B cell (primary cell): Measurements from ENCODE around the gene ALOX15. TPM values are rescaled to one million over a fixed set of nuclear protein-coding genes. Genes with fewer than 3 reads are reported as not detected.

ENCODE experiments used
- ATAC-seq: fragments of 200-7000 bp; cut with Tn5 transposase; one replicate; pipeline ENCODE4 v1.10.0; 2021; ENCODE audit warnings: low read depth, mild to moderate bottlenecking, moderate number of reproducible peaks, moderate library complexity
- CTCF ChIA-PET: fragments of 350-600 bp; sonication (Branson Sonifier 250); formaldehyde crosslinking; loops from one replicate; lab custom pipeline; 2021; ENCODE audit warnings: antibody characterized with exemption, inconsistent platforms; lab: Charles Lee
- POLR2A ChIA-PET: fragments of 350-600 bp; sonication (Branson Sonifier 250); formaldehyde crosslinking; loops from one replicate; lab custom pipeline; 2021; ENCODE audit warnings: antibody characterized with exemption; lab: Charles Lee
- DNase-seq: peaks from one replicate; pipeline ENCODE4 v3.0.0; 2013
- H2AFZ ChIP-seq: 2 replicates; pipeline ENCODE4 v1.6.1; 2012; ENCODE audit warnings: mild to moderate bottlenecking, low read depth, low read length; ENCODE audit not compliant: insufficient read depth, poor library complexity, severe bottlenecking
- H3K27ac ChIP-seq, 2 donors: 1 replicate in 1 of 2; 2 replicates in 1 of 2; pipeline ENCODE4 v1.5.1; 2012 to 2013; ENCODE audit warnings: low read length in 2 of 2, mild to moderate bottlenecking in 2 of 2, moderate library complexity in 1 of 2
- H3K27me3 ChIP-seq, 4 experiments: fragments of 200-600 bp in 1 of 4; sonication (generic) in 1 of 4; replicated peaks in 1 of 4; 1 replicate in 2 of 4; 2 replicates in 2 of 4; pipeline versions ENCODE4 v1.6.1 to v1.7.0; 2013 to 2016; ENCODE audit warnings: low read length in 3 of 4, mild to moderate bottlenecking in 2 of 4, mixed read lengths in 1 of 4, moderate library complexity in 1 of 4; ENCODE audit not compliant: insufficient read depth in 4 of 4, control insufficient read depth in 3 of 4; ENCODE audit errors: control extremely low read depth in 1 of 4
- H3K36me3 ChIP-seq, 2 experiments: replicated peaks in 1 of 2; 1 replicate in 1 of 2; 2 replicates in 1 of 2; pipeline versions ENCODE4 v1.6.1 to v1.7.1; 2013; ENCODE audit warnings: low read length in 1 of 2; ENCODE audit not compliant: insufficient read depth in 2 of 2, control insufficient read depth in 1 of 2; ENCODE audit errors: control extremely low read depth in 1 of 2, extremely low read depth in 1 of 2
- H3K4me1 ChIP-seq, 2 donors: fragments of 200-600 bp in 1 of 2; sonication (generic) in 1 of 2; 1 replicate in 1 of 2; 2 replicates in 1 of 2; pipeline versions ENCODE4 v1.5.1 to v1.6.1; 2013 to 2017; ENCODE audit warnings: low read length in 2 of 2; ENCODE audit not compliant: control insufficient read depth in 2 of 2, insufficient read depth in 2 of 2
- H3K4me2 ChIP-seq: replicated peaks from 2 replicates; pipeline ENCODE3; 2012; ENCODE audit warnings: mild to moderate bottlenecking, low read depth, low read length; ENCODE audit not compliant: poor library complexity, severe bottlenecking
- H3K4me3 ChIP-seq, 5 experiments: fragments of 200-600 bp in 1 of 5; sonication (generic) in 1 of 5; 1 replicate in 3 of 5; 2 replicates in 2 of 5; pipeline versions ENCODE4 v1.5.1 to v1.7.0; 2011 to 2016; ENCODE audit warnings: low read length in 4 of 5, mild to moderate bottlenecking in 4 of 5, low read depth in 2 of 5, control low read depth in 1 of 5, moderate library complexity in 1 of 5; ENCODE audit not compliant: insufficient read depth in 1 of 5; ENCODE audit errors: control extremely low read depth in 1 of 5, extremely low read depth in 1 of 5
- H3K79me2 ChIP-seq: fragments of 200-600 bp; sonication (generic); one replicate; pipeline ENCODE4 v1.6.0; 2016; ENCODE audit warnings: low read length; ENCODE audit not compliant: control insufficient read depth, insufficient read depth
- H3K9ac ChIP-seq: fragments of 200-600 bp; sonication (generic); 2 replicates; pipeline ENCODE4 v1.6.1; 2017; ENCODE audit warnings: mild to moderate bottlenecking, low read length, moderate library complexity
- H3K9me3 ChIP-seq, 3 donors: one replicate each; pipeline versions ENCODE4 v1.6.1 to v1.7.1; 2013; ENCODE audit warnings: low read length in 2 of 3; ENCODE audit not compliant: control insufficient read depth in 2 of 3, insufficient read depth in 1 of 3; ENCODE audit errors: control extremely low read depth in 1 of 3
- H4K20me1 ChIP-seq: 2 replicates; pipeline ENCODE4 v1.6.0; 2012; ENCODE audit warnings: mild to moderate bottlenecking, low read length; ENCODE audit not compliant: insufficient read depth, control insufficient read depth, poor library complexity, severe bottlenecking
- H3K27ac Mint-ChIP-seq: one replicate; pipeline ENCODE4 v1.8.0; 2021; ENCODE audit warnings: mixed read lengths
- H3K27me3 Mint-ChIP-seq: one replicate; pipeline ENCODE4 v1.8.0; 2021; ENCODE audit warnings: mixed read lengths
- H3K4me1 Mint-ChIP-seq: one replicate; pipeline ENCODE4 v1.8.0; 2021; ENCODE audit warnings: mixed read lengths
- H3K4me3 Mint-ChIP-seq: one replicate; pipeline ENCODE4 v1.8.0; 2021; ENCODE audit warnings: mixed read lengths
- H3K9me3 Mint-ChIP-seq: one replicate; pipeline ENCODE4 v1.8.0; 2022; ENCODE audit warnings: mixed read lengths; ENCODE audit not compliant: insufficient read depth
- CTCF ChIP-seq: fragments of 200-600 bp; IDR thresholded peaks from one replicate; pipeline ENCODE4 v1.8.0; 2022; ENCODE audit warnings: antibody characterized with exemption, mild to moderate bottlenecking
- EZH2 ChIP-seq: IDR thresholded peaks from 2 replicates; pipeline ENCODE4 v1.6.1; 2012; ENCODE audit warnings: borderline replicate concordance, low read depth, mild to moderate bottlenecking, moderate library complexity, low read length; ENCODE audit not compliant: insufficient read depth, poor library complexity, severe bottlenecking
- WGBS: methylation state at CpG from one replicate; pipeline ENCODE4 v1.1.5; 2013; ENCODE audit warnings: missing lambda C conversion rate; ENCODE audit not compliant: insufficient coverage; 5-methylcytosine and 5-hydroxymethylcytosine counted together
- intact Hi-C: fragments of 100-400 bp; cut with micrococcal nuclease; formaldehyde crosslinking; loops from one replicate; pipeline ENCODE4 v1.10.0; 2022
- polyA plus RNA-seq: library from polyadenylated mRNA; depleted of rRNA; stranded (reverse); fragments of >200 nt; gene quantifications from 2 replicates; pipeline ENCODE4 v1.2.3, GENCODE V29; 2012
- total RNA-seq, 2 donors: library from RNA; stranded (reverse); fragments of 120-200 nt in 1 of 2; gene quantifications; 1 replicate in 1 of 2; 2 replicates in 1 of 2; pipeline versions ENCODE4 v1.2.3 to v1.2.4, GENCODE V29; 2013 to 2022

The ALOX15 gene
- total and polyA plus RNA-seq, 2 donors (not counting 1 experiment from before 2014, with no cell fraction given): 0.10 TPM; not detected in 1

DNA sequence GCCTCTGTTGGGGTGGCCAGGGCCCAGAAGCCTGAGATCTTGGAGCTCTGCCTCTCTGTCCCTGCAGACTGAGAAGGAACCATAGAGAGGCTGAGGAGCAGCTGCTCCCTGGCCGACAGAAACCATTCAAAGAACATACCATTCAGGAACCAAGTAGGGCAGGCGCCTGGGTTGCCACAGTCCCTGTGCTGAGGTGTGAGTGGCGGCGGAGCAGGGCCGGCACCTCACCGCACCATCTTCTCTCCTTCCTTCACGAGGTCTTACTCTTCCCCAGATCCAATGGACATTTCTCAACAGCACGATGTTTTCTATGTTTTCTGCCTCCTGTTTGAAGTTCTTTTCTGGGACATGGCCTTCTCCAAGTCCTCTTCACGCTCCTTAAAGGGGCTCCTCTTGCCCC, 22.8 kb upstream of the ALOX15 start:
- H3K9ac ChIP-seq: no peak overlapping the region
- peaks cover 0 to 6% (median 0%) of the 10 kb centered on the region in 4 experiments for H3K27me3 ChIP-seq
- Mint-ChIP-seq H3K27ac (no peak overlapping the region), H3K4me3 (no peak overlapping the region), H3K27me3 (peaks cover 13% of the 10 kb centered on the region), H3K4me1 (no peaks in the 10 kb centered on the region), H3K9me3 (no peaks in the 10 kb centered on the region)
- ATAC-seq: no peak
- ChIA-PET CTCF (no interaction called here), POLR2A (no interaction called here)
- intact Hi-C loops: no loop called here
- no peak overlapping the region for H3K27ac ChIP-seq
- no peak overlapping the region for H3K4me3 ChIP-seq
- 94% methylated on average over 7 of the region's 9 CpGs for WGBS
- no peak overlapping the region for H3K4me2 ChIP-seq
- no peaks in the 10 kb centered on the region for H3K4me1 ChIP-seq
- DNase-seq: no peak
- no peaks in the 10 kb centered on the region for H3K9me3 ChIP-seq
- H4K20me1 ChIP-seq: no peaks in the 10 kb centered on the region
- TF ChIP-seq CTCF (no peak), EZH2 (no peak)
- no peak overlapping the region for H2AFZ ChIP-seq
- H3K79me2 ChIP-seq: no peaks in the 10 kb centered on the region
- H3K36me3 ChIP-seq: no peaks in the 10 kb centered on the region

GRCh38 chr17:4663711-4664110, 22.2 kb upstream of the ALOX15 start:
- H3K27ac ChIP-seq: no peak overlapping the region
- Mint-ChIP-seq H3K4me1 (no peaks in the 10 kb centered on the region), H3K4me3 (no peak overlapping the region), H3K27me3 (peaks cover 18% of the 10 kb centered on the region), H3K27ac (no peak overlapping the region), H3K9me3 (no peaks in the 10 kb centered on the region)
- H3K9ac ChIP-seq: no peak overlapping the region
- H3K36me3 ChIP-seq: no peaks in the 10 kb centered on the region
- no peaks in the 10 kb centered on the region for H4K20me1 ChIP-seq
- no peaks in the 10 kb centered on the region for H3K4me1 ChIP-seq
- ATAC-seq: no peak
- WGBS: 83% methylated on average over 3 of the region's 8 CpGs
- no peak overlapping the region for H2AFZ ChIP-seq
- no peak overlapping the region for H3K4me2 ChIP-seq
- no peak overlapping the region for H3K4me3 ChIP-seq
- no peak for DNase-seq
- H3K79me2 ChIP-seq: no peaks in the 10 kb centered on the region
- no peak for TF ChIP-seq EZH2
- no peak for TF ChIP-seq CTCF
- H3K9me3 ChIP-seq: no peaks in the 10 kb centered on the region
- CTCF ChIA-PET: no interaction called here
- POLR2A ChIA-PET: no interaction called here
- peaks cover 0 to 6% (median 0%) of the 10 kb centered on the region in 4 experiments for H3K27me3 ChIP-seq
- intact Hi-C loops: no loop called here
